ENCODE results near the gene CDYL.

GRCh38 chr6:4987432-4987831 is 211.2 kb downstream of the CDYL start:
- no peak for TF ChIP-seq CTCF (IDR thresholded peaks at IDR 0.05)
- TF ChIP-seq POLR2A (IDR thresholded peaks at IDR 0.05), result no peak

All from body of pancreas (tissue), 4 donors.